HG03469 (cell line): ENCODE measurements around the gene ZNF674.
"Not testable (repeated sequence)": the region's sequence is repeated elsewhere in the genome, so short reads cannot be mapped to it uniquely, and the experiment has no call there.

ENCODE experiments used
- ATAC-seq: cut with Tn5 transposase; IDR thresholded peaks from one replicate; pipeline ENCODE4 v1.9.1; 2021; ENCODE audit warnings: mild to moderate bottlenecking, moderate library complexity, moderate number of reproducible peaks; ENCODE audit not compliant: unreplicated experiment

ZNF674 gene

GRCh38 chrX:46571423-46572339 lies 26.5 kb upstream of the ZNF674 start:
- ATAC-seq = no peak

- ATAC-seq = no peak
Measured at GRCh38 chrX:46569621-46570020, 24.4 kb upstream of the ZNF674 start.

- ATAC-seq = no peak
Measured at GRCh38 chrX:46567388-46567787, 22.2 kb upstream of the ZNF674 start.

GRCh38 chrX:46561824-46562657 lies 16.8 kb upstream of the ZNF674 start:
- peak; percentile 99 for ATAC-seq

- no peak for ATAC-seq
Measured at GRCh38 chrX:46559062-46559461, 13.8 kb upstream of the ZNF674 start.

GRCh38 chrX:46554942-46555341 lies 9.7 kb upstream of the ZNF674 start:
- ATAC-seq = no peak

GRCh38 chrX:46553935-46554334 lies 8.7 kb upstream of the ZNF674 start:
- ATAC-seq = no peak

- ATAC-seq = no peak
Measured at GRCh38 chrX:46551494-46552128, 6.4 kb upstream of the ZNF674 start.

- no peak for ATAC-seq
Measured at GRCh38 chrX:46549914-46550313, 4.7 kb upstream of the ZNF674 start.

- ATAC-seq = no peak
Measured at GRCh38 chrX:46547857-46548256, 2.6 kb upstream of the ZNF674 start.

GRCh38 chrX:46544527-46544926 lies 694 bp downstream of the ZNF674 start:
- ATAC-seq = not testable (repeated sequence)

GRCh38 chrX:46543441-46543840 lies 1.8 kb downstream of the ZNF674 start:
- ATAC-seq = no peak

- no peak for ATAC-seq
Measured at GRCh38 chrX:46531442-46531841, 13.8 kb downstream of the ZNF674 start.

- ATAC-seq = not testable (repeated sequence)
Measured at GRCh38 chrX:46530404-46530908, 14.8 kb downstream of the ZNF674 start.

GRCh38 chrX:46529740-46530403 lies 15.3 kb downstream of the ZNF674 start:
- not testable (repeated sequence) for ATAC-seq

GRCh38 chrX:46528640-46529039 lies 16.6 kb downstream of the ZNF674 start:
- ATAC-seq = not testable (repeated sequence)

- ATAC-seq = no peak
Measured at GRCh38 chrX:46506076-46506475, 39.1 kb downstream of the ZNF674 start.

GRCh38 chrX:46502848-46503247 lies 42.4 kb downstream of the ZNF674 start:
- no peak for ATAC-seq

- no peak for ATAC-seq
Measured at GRCh38 chrX:46500054-46500453, 45.2 kb downstream of the ZNF674 start.

- ATAC-seq = no peak
Measured at GRCh38 chrX:46488712-46489111, 56.5 kb downstream of the ZNF674 start.
